Activated T-helper 9 cell treated with anti-CD3 and anti-CD28 coated beads, Interleukin-2, amount 50 U/mL, for 16 hours (primary cell): Measurements from ENCODE around the gene MYOF.

Experiments
- DNase-seq: peaks from one replicate; pipeline ENCODE4 v3.0.0-alpha.2; 2020; ENCODE audit warnings: low read depth

Gene MYOF, protein sequence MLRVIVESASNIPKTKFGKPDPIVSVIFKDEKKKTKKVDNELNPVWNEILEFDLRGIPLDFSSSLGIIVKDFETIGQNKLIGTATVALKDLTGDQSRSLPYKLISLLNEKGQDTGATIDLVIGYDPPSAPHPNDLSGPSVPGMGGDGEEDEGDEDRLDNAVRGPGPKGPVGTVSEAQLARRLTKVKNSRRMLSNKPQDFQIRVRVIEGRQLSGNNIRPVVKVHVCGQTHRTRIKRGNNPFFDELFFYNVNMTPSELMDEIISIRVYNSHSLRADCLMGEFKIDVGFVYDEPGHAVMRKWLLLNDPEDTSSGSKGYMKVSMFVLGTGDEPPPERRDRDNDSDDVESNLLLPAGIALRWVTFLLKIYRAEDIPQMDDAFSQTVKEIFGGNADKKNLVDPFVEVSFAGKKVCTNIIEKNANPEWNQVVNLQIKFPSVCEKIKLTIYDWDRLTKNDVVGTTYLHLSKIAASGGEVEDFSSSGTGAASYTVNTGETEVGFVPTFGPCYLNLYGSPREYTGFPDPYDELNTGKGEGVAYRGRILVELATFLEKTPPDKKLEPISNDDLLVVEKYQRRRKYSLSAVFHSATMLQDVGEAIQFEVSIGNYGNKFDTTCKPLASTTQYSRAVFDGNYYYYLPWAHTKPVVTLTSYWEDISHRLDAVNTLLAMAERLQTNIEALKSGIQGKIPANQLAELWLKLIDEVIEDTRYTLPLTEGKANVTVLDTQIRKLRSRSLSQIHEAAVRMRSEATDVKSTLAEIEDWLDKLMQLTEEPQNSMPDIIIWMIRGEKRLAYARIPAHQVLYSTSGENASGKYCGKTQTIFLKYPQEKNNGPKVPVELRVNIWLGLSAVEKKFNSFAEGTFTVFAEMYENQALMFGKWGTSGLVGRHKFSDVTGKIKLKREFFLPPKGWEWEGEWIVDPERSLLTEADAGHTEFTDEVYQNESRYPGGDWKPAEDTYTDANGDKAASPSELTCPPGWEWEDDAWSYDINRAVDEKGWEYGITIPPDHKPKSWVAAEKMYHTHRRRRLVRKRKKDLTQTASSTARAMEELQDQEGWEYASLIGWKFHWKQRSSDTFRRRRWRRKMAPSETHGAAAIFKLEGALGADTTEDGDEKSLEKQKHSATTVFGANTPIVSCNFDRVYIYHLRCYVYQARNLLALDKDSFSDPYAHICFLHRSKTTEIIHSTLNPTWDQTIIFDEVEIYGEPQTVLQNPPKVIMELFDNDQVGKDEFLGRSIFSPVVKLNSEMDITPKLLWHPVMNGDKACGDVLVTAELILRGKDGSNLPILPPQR (N-terminal part only)

DNA sequence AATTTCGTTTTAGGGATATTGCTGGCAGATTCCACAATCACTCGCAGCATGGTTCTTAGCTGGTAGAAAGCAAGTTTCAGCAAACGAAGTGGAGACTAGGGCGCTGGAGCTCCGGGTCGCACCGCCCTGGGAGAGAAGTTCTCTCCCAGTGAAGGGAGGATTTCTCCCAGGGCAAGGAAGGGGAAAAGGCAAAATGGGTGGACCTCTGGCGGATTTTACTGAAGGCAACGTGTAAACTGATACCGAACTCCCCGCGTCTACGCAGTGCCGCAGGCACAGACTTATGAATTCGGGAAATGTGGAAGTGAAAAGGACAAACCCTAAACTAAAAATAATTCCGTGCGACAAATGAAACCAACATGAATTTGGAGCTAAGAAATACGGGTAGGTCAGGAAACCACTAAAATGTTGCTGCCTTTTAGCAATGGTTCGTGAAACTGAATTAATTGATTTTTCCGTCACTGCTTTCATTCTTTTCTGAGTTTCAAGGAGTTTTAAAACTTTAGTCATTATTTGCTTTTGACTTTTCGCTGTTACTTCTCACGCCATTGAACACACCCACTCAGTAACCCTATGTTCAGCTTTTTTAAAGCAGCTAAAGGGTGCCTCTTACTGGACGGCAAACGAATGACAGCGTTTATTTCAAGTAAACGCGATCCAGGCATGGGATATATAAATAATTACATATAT, at the start of gene MYOF:
TSS of gene MYOF (minus strand) at position 190 of the 690 bp plus-strand sequence. CDS start at position 50, 140 bp downstream.
- peak; percentile 13 for DNase-seq

DNA sequence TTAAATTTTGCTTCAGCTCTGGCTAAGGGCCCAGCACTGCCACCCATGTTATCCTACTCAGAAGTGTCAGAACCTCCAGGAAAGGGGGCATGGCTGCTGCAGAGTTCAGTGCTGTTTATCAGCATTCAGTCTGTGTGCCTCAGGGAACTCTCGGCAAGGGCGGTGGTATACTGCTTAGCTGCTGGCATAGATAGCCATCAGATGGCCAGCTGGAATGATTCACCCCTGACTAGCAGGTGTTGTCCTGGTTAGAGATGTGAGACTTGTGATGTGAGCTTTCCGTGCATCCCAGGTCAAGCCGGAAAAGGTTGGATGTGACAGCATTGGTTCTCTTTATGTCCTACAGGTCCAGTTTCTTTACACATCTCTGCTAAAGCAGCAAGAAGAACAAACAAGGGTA, 36.4 kb upstream of the MYOF start:
- no peak for DNase-seq

DNA sequence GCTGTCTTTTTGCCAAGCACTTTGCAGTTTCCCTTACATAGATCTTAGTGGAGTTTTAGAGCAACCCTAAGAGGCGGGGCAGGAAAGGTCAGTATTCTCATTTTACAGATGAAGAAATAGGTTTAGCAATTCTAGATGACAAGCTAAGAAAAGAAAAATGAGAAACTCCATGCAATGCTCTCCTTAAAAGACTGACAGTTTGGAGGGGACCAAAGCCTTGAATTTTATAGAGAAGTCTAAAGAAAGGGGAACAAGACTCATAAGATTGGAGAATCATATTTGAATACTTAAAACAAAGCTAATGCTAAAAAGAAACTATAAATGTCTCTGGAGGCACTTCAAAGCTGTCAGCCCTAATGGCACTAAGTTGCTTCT, 33.9 kb upstream of the MYOF start:
- DNase-seq, result no peak

DNA sequence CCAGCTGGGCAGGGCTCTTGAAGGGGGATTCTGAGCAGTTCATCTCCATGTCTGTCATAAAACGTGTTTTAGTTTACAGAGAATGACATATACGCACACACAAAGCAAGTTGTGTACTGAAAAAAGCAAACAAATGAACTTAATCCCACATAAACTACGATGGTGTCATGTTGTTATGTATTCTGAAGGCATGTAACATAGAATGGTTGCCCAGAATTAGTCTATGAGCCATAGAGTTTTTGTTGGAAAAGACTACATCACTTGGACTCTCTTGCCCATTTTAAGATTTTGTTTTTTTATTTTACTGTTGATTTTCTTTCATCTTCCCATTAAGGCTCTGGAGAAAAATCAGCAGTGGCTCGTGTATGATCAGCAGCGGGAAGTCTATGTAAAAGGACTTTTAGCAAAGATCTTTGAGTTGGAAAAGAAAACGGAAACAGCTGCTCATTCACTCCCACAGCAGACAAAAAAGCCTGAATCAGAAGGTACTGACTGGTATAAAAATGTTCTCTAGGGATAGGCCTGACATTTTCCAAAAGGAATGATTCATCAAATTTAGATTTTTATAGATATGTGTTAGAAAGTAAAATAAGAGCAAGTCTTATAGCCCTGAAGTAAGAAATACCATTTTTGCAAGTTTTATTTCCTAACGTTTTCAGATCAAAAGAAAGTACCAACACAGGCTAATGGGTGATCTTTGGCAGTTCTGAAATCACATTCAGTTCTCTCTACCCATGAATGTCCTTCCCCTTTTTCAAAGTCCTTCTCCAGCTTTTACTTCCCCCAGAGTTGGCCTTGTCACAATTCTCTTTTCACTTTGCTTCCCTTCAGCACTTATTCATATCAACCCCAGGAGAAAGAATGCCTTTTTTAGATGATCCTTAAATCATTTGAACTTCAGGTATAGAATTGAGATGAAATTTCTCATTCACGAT, 33.2 kb upstream of the MYOF start:
- no peak for DNase-seq

DNA sequence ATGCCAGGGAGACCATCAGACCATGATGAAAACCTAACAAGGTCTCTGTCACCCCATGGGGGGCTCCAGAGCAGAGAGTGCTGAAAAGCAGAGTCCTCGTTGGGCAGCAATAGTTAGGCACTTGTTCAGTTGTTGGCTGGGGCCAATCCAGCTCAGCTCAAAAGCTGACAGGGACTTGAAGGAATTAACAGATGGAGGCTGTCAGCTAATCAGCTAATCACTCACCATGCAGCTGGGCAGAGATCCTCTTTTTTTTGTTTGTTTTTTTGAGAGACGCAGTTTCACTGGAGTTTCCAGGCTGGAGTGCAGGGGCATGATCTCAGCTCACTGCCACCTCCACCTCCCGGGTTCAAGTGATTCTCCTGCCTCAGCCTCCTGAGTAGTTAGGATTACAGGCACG, 32.4 kb upstream of the MYOF start:
- DNase-seq, result no peak

DNA sequence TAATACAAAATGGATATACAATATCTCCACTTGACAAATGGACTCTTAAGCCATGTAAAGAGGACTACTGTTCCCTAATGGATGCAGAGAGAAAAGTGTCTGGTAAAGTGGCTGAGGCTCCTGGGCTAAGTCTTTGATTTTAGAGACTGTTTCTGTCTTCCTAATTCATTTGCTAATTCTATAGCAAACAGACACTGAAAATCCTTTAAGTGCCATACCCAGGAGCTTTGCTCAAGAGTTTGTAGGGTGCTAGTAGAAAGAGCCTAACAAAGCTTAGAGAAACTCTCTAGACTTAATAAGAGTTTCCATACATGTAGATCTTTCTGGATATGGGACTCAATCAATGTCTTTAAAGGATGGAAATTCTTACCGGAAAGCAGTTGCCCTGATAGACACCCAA, 31.0 kb upstream of the MYOF start:
- DNase-seq, result no peak

DNA sequence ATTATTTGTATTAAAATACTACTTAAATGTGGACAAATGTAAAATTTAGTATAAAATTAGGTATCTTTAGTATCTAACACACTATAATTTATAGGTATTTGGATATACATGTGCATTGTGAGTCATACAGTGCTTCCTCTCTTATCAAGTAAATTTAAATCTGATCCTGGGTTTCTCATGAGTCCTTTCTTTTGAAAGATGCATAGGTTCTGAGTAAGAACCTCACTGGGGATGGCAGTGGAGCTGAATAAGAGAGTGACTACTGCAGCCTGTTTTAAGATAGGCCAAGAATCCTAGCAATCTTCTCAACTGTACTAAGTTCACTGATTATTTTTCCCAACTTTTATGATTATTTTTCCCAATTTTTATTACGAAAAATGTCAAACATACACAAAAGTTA, 30.4 kb upstream of the MYOF start:
- DNase-seq, result no peak

DNA sequence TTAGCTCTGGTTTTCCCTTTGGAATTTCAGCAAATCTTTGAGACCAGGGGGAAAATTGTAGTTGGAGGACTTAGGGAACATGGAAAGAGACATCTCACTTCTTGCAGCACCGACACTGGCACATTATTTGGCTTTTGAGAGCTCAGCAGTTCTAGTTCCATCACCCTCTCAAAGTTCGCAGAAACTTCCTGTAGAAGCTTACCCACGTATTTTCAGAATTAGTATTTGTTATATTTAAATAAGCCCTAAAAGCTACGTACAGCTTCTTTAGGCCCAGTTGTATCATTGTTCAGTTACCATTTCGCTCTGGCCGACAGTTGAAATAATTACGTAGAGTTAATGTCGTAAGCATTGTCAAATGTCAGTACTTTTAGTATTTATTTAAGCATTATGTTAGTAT, 27.7 kb upstream of the MYOF start:
- DNase-seq, result no peak

DNA sequence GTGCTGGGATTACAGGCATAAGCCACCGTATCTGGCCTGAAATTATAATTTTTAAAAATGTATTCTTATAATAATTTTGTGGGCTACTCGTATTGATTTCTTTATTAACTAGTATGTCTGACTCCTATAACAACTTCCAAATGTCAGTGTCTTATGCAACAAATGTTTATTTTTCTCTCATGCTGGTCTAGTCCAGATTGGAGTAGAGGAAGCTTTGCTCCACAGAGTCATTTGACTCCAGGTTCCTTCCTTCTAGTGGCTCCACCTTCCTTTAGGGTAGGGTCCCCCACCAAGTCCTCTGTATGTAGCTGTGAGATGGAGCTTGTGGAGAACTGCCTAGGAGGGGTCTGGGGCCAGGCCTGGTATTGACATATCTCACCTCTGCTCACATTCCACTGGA, 22.9 kb upstream of the MYOF start:
- DNase-seq, result no peak

DNA sequence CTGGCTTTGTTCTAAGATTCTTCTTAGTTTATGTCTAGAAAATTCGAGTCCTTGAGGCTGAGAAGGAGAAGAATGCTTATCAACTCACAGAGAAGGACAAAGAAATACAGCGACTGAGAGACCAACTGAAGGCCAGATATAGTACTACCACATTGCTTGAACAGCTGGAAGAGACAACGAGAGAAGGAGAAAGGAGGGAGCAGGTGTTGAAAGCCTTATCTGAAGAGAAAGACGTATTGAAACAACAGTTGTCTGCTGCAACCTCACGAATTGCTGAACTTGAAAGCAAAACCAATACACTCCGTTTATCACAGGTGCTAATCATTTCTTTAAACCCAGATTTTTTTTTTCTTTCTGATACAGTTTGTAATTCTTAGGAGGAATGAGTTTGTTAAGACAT, 20.9 kb upstream of the MYOF start:
- DNase-seq, result no peak

DNA sequence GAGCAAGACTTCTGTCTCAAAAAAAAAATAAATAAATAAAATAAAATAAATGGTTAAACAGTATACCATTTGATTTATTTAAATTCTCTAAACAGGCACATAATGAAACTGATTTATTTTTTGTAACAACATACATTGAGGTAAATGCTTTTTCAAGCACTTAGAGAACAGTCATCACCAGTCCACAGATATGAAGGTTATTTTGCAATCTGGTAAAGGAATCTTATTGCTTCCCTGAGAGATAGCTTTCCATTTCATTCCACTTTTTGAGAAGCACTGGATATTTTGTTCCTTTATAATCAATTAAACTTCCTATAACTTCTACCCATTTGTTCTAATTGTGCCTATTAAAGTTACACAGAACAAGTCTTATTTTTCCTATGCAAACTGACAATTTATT, 19.5 kb upstream of the MYOF start:
- no peak for DNase-seq

DNA sequence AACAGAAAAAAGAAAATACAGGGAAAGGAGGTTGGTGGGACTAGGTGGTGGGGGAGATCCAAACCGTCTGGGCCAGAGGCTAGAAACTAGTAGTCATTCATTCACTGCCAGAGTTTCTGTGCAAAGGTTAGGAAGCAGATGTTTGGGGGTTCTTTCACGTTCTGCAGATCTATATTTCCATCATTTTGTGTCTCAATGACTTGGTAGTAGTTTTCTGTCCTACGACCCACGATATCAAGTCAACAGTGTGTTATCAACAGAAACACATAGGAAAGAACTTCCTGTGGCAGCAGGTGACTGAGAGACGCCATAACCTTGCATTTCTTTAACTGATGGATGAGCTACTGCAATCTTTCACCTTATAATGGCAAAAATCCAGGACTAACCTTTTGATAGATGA, 16.0 kb upstream of the MYOF start:
- no peak for DNase-seq

DNA sequence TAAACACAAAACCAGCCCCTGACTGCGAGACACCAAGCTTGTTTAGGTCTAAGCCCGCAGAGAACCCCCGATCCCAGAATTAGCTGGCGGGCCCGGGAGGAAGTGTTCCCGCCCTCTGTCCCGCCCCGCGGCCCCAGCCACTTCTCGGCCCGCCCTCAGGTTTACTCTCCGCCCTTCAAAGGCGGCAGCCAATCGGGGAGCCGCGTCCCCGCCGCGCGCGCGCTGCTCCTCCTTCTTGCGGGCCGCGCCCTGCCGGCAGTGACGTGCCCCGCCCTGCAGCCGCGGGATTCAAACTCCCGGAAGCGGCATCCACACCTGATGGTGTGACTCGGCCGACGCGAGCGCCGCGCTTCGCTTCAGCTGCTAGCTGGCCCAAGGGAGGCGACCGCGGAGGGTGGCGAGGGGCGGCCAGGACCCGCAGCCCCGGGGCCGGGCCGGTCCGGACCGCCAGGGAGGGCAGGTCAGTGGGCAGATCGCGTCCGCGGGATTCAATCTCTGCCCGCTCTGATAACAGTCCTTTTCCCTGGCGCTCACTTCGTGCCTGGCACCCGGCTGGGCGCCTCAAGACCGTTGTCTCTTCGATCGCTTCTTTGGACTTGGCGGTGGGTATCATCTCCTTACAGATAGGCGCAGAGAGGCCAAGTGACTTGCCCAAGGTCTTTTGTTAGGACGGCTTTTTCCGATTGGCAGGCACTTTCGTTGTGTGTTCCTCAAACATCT, 14.3 kb upstream of the MYOF start, which contains the start of gene CEP55:
TSS of gene CEP55 (plus strand) at position 291 of the 720 bp plus-strand sequence. CDS start 3,440 bp downstream, outside the sequence.
- peak; percentile 93 for DNase-seq

DNA sequence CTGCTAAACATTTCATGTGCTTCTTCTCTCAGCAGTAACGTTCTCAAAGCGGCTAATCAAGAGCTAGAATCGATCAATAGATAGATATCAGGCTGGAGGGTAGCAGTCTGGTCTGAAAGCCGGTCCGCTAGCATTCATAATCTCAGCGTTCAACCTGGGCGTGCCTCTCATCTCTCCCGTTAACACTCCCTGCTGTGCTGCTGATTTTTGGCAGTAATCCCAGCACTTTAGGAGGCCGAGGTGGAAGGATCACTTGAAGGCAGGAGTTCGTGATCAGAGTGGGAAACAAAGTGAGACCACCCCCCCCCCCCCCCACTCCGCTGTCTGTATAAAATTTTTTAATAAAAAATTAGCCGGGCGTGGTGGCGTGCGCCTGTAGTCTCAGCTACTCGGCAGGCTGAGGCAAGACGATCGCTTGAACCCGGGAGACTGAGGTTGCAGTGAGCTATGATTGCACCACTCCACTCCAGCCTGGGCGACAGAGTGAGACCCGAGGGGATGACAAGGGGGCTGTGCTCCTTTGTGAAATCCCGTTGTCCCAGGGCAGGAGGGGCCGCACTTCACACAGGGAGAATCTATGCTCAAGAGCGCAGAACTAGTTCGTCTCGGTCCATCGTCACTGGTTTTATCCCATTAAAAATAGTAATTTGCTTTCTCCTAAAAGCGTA, 13.7 kb upstream of the MYOF start:
- DNase-seq, result no peak

DNA sequence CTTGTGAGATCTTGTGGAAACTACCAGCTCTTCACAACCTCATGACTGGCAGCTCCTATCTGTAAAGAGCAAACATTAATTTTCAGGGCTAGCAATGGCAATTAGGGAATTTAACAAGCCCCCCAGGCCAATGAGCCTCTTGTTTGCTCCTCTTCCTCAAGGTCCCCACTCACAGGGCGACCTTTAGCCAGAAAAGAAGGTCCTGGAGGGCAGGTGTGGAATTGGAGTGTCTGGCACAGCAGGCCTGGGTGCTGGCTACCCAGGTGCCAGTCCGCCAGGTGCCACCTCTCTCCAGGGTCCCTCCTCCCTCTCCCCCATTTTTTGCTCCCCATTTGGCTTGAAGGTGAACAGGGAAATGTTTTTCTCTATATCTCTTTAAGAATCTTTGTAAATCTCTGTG, 12.4 kb upstream of the MYOF start:
- DNase-seq, result no peak

DNA sequence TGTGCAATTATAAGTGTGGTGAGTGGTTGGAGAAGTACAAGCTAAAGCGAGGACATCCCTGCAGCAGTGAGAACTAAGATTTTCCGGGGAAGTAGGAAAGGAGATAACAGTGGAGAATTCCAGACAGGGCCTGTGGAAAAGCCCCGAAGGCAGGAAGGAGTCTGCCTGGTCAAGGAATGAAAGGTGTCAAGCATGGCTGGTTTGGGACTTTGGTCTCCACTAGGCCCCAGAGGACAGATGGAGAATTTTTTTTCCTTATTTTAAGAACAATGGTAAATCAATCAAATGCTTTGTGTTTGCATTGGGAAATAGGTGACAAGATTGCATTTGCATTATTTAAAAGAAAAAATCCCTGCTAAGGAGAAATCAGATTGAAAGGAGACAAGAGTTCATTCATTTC, 11.0 kb upstream of the MYOF start:
- DNase-seq, result no peak

DNA sequence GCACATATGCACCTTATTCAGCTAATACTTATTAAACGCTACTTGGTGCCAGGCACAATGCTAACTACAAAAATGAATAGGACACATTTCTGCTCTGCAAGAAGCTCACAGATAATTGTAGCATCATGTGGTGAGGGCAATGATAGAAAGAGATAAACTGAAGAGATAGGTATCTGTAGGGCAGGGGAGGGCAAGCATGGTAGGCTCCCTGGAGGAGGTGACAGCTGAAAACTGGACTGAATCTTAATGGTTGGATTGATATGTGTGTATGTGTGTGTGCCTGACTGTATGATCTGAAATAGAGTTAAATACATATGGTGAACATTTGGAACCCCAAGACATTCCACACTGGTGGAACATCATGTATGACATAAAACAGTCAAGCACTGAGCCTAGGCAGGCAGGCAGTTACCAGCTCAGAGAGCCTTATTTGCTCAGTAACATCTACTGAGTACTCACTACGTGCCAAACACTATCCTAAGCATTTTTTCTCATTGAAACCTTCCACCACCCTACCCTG, 9.5 kb upstream of the MYOF start:
- DNase-seq, result no peak

DNA sequence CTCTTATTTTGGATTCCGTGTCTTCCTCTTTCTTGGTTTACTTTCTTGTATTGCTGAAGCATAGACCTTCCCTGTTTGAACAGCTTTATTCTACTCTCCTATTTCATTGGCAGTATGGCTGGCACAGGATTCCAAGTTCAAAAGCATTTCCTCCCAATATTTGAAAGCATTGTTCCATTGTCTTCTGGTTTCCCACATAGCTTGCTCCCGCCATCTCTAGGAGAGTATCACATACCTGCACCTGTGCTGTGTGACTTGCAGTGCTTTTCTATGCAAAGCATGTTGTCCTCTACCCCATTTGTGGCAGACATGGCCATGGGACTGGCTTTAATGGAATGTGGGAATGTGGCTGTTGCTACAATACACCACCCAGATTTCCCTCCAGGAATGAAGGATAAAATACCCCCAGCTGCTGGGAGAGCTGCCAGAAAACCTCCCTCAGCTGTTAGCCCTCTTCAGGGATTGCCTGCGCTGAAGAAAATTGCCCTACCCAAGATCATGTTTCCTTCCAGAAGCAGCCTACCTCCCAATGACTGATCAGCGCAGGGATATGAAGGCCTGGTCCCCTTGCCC, 6.9 kb upstream of the MYOF start:
- no peak for DNase-seq

DNA sequence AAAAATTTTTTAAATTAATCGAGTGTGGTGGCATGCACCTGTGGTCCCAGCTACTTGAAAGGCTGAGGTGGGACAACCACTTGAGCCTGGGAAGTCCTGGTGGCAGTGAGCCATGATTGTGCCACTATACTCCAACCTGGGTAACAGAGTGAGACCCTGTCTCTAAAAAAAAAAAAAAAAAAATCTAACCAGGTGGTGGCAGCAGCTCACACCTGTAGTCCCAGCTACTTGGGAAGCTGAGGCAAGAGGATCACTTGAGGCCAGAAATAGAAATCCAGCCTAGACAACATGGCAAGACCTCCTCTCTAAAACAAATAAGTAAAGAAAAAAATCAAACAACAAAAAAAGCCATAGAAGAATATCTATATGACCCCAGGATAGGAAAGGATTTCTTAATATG, 3.6 kb upstream of the MYOF start:
- no peak for DNase-seq
